ENCODE measurements around the gene SUCO. TPM values are rescaled to one million over a fixed set of nuclear protein-coding genes. Genes with fewer than 3 reads are reported as not detected.

The SUCO gene
- total and polyA plus RNA-seq, 9 donors = 25.4 to 47.4 (median 34.6) TPM

- H3K27me3 ChIP-seq (ENCODE audit: control insufficient read depth, insufficient read depth, low read length) = no peaks in the 10 kb centered on the region
- no peak for DNase-seq
- H3K9me3 ChIP-seq (replicated peaks; ENCODE audit: control insufficient read depth, low read depth, low read length) = no peaks in the 10 kb centered on the region
- H3K4me3 ChIP-seq (ENCODE audit: low read length) = no peak overlapping the region
- no peak overlapping the region for H3K27ac ChIP-seq (ENCODE audit: low read length)
- H3K4me1 ChIP-seq (ENCODE audit: control insufficient read depth, insufficient read depth, low read length) = peaks cover 4% of the 10 kb centered on the region
- no peaks in the 10 kb centered on the region for H3K36me3 ChIP-seq (ENCODE audit: control insufficient read depth, insufficient read depth, low read length)
- 76% methylated on average over 2 of the region's 3 CpGs for WGBS (ENCODE audit: insufficient coverage)
Measured at GRCh38 chr1:172536256-172536655, 3.3 kb downstream of the SUCO start.

DNA sequence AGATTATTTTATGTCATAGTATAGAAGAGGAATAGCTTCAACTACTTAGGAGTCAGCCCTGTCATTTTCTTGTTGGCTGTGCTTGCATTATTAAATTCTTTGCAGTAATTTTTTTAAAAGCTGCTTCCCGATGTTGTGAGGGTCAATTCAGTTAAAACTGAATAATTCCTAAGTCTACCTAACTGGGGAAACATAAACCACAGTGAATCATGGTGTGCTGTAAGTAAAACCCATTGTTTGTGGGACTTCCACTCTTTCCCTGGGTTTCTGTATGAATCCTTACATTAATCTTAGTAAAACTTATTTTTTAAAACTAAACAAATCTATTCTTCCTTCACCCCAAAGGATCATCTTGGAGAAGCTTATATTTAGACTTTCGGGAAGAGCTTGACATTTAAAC lies 4.4 kb downstream of the SUCO start:
- H3K4me1 ChIP-seq (ENCODE audit: control insufficient read depth, insufficient read depth, low read length) = peaks cover 2% of the 10 kb centered on the region
- WGBS (ENCODE audit: insufficient coverage) = no CpG with 5 or more reads among the region's 2 CpGs

DNA sequence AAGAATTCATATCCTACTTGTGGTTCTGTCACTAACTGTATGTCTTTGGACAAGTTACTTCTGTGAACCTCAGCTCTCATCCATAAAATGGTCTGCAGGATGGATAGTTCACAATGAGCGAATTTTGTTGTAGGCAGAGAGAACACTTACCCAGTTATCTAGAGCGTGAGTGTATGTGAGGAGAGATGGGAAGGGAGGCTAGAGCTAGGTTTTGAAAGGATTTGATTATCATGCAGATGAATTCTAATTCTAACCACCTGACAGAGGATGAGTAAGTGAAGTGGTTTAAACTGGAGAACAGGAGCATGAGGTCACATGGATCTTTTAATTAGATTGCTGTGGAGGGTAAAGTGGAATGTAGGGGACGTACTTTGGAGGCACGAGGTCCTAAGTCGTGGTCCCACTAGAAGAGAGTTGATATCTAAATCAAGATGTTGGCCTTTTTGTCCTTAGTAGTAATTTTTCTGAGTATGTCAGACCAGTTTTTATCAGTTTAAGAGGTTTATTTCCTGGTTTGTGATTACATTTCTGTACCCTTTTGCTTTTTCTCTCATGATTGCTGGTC lies 5.0 kb downstream of the SUCO start:
- no peak for DNase-seq
- peaks cover 2% of the 10 kb centered on the region for H3K4me1 ChIP-seq (ENCODE audit: control insufficient read depth, insufficient read depth, low read length)
- H3K4me3 ChIP-seq (ENCODE audit: low read length) = no peak overlapping the region
- no peak overlapping the region for H3K27ac ChIP-seq (ENCODE audit: low read length)
- H3K9me3 ChIP-seq (replicated peaks; ENCODE audit: control insufficient read depth, low read depth, low read length) = no peaks in the 10 kb centered on the region
- H3K36me3 ChIP-seq (ENCODE audit: control insufficient read depth, insufficient read depth, low read length) = no peaks in the 10 kb centered on the region
- H3K27me3 ChIP-seq (ENCODE audit: control insufficient read depth, insufficient read depth, low read length) = no peaks in the 10 kb centered on the region
- WGBS (ENCODE audit: insufficient coverage) = 100% methylated on average over 2 of the region's 5 CpGs

More for the DNA sequence above, 4.4 kb downstream of the SUCO start:
- no peaks in the 10 kb centered on the region for H3K27me3 ChIP-seq (ENCODE audit: control insufficient read depth, insufficient read depth, low read length)
- no peaks in the 10 kb centered on the region for H3K36me3 ChIP-seq (ENCODE audit: control insufficient read depth, insufficient read depth, low read length)
- H3K27ac ChIP-seq (ENCODE audit: low read length) = no peak overlapping the region
- no peaks in the 10 kb centered on the region for H3K9me3 ChIP-seq (replicated peaks; ENCODE audit: control insufficient read depth, low read depth, low read length)
- DNase-seq = no peak
- no peak overlapping the region for H3K4me3 ChIP-seq (ENCODE audit: low read length)

DNA sequence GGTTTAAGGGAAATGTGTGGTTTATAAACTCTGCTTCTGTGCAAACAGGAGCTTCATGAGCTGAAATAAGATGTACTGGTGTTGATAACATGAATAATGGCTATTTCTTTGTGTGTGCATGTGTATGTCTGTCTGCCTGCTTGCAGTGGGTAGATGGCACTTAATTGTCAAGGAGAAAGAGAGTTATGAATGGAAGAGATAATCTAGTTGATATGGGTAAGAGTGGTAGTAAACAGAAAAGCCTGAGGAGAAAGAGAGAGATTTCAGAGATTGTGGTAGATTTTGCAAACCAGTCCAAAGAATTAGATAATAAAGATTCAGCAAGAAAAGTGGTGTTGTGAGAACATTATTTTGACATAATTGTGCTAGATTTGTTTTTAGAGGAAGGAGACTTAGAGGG lies 7.7 kb downstream of the SUCO start:
- Histone ChIP-seq H3K36me3 (ENCODE audit: control insufficient read depth, insufficient read depth, low read length) (no peaks in the 10 kb centered on the region), H3K27me3 (ENCODE audit: control insufficient read depth, insufficient read depth, low read length) (no peaks in the 10 kb centered on the region), H3K4me1 (ENCODE audit: control insufficient read depth, insufficient read depth, low read length) (no peaks in the 10 kb centered on the region), H3K27ac (ENCODE audit: low read length) (no peak overlapping the region), H3K9me3 (replicated peaks; ENCODE audit: control insufficient read depth, low read depth, low read length) (no peaks in the 10 kb centered on the region), H3K4me3 (ENCODE audit: low read length) (no peak overlapping the region)
- DNase-seq = no peak

DNA sequence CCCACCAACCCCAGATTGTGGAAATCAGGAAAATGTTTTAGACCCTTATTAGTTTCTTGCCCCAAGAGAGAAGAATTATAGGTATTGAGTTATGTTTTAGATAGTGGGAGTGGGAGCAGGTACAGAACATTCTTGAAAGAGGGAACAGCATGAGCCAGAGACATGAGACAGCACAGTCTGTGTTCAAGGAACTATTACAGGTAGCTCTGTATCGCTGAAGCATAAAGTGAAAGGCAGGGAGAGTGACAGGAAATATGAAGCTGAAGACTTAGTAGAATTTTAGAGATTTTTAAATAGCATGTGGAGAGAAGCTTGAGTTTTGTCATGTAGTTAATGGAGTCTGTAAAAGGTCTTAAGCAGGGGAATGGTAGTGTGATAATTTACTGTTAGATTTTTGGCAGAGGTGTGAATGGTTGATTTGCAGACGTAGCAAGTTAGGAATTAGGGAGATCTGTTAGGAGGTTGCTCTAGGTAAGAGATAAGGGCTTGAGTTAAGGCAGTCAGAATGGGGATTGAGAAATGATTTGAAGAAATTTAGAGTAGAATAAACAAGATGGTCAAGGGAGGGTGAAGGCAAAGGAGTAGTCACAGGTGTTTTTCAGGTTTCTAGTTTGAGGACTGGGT lies 11.6 kb downstream of the SUCO start:
- Histone ChIP-seq H3K4me1 (ENCODE audit: control insufficient read depth, insufficient read depth, low read length) (no peaks in the 10 kb centered on the region), H3K9me3 (replicated peaks; ENCODE audit: control insufficient read depth, low read depth, low read length) (no peaks in the 10 kb centered on the region), H3K27ac (ENCODE audit: low read length) (no peak overlapping the region), H3K36me3 (ENCODE audit: control insufficient read depth, insufficient read depth, low read length) (no peaks in the 10 kb centered on the region), H3K4me3 (ENCODE audit: low read length) (no peak overlapping the region), H3K27me3 (ENCODE audit: control insufficient read depth, insufficient read depth, low read length) (no peaks in the 10 kb centered on the region)
- WGBS (ENCODE audit: insufficient coverage) = 65% methylated on average over 2 of the region's 2 CpGs
- DNase-seq = no peak

DNA sequence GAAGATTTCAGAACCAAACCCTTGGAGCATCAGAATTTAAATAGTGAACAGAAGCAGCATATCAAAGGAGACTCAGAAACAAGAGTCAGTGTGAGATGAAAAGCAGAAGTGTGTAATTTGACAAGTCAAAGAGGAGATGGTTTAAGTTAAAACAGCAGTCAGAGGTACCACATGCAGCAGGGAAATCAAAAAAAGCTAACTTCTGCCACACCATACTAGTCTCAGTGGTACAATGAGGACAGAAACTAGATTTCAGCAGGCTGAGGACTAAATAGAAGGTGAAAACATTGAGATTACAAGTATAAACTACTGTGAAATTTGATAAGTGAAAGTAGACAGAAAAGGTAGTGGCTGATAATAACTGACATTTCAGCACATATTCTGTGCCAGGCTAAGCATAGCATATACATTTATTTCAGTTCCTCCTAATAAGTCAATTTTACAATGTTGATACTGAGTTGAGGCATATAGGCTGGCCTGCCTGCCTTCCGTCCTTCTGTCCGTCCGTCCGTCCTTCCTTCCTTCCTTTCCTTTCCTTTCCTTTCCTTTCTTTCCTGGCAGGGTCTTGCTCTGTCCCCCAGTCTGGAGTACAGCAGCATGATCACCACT lies 12.6 kb downstream of the SUCO start:
- H3K4me3 ChIP-seq (ENCODE audit: low read length) = no peak overlapping the region
- no peaks in the 10 kb centered on the region for H3K36me3 ChIP-seq (ENCODE audit: control insufficient read depth, insufficient read depth, low read length)
- no peaks in the 10 kb centered on the region for H3K4me1 ChIP-seq (ENCODE audit: control insufficient read depth, insufficient read depth, low read length)
- H3K27ac ChIP-seq (ENCODE audit: low read length) = no peak overlapping the region
- H3K27me3 ChIP-seq (ENCODE audit: control insufficient read depth, insufficient read depth, low read length) = no peaks in the 10 kb centered on the region
- 89% methylated on average over 4 of the region's 4 CpGs for WGBS (ENCODE audit: insufficient coverage)
- H3K9me3 ChIP-seq (replicated peaks; ENCODE audit: control insufficient read depth, low read depth, low read length) = no peaks in the 10 kb centered on the region
- no peak for DNase-seq

DNA sequence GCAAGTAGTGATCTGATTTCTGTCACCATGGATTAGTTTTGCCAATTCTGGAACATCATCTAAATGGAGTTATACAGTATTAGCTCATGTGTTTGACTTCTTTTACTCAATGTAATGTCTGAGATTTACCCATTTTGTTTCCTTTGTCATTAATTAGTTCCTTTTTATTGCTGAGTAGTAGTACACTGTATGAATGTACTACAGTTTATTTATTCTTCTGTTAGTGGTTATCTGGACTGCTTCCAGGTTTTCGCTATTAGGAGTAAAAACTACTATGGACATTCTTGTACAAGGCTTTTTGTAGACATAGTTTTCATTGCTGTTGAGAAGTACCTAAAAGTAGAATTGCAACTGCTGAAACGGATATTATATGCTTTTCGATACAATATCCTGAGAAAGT lies 14.1 kb downstream of the SUCO start:
- DNase-seq = peak; percentile 24
- Histone ChIP-seq H3K36me3 (ENCODE audit: control insufficient read depth, insufficient read depth, low read length) (no peaks in the 10 kb centered on the region), H3K9me3 (replicated peaks; ENCODE audit: control insufficient read depth, low read depth, low read length) (no peaks in the 10 kb centered on the region), H3K27ac (ENCODE audit: low read length) (no peak overlapping the region), H3K27me3 (ENCODE audit: control insufficient read depth, insufficient read depth, low read length) (no peaks in the 10 kb centered on the region), H3K4me1 (ENCODE audit: control insufficient read depth, insufficient read depth, low read length) (no peaks in the 10 kb centered on the region), H3K4me3 (ENCODE audit: low read length) (no peak overlapping the region)
- WGBS (ENCODE audit: insufficient coverage) = no CpG with 5 or more reads among the region's 3 CpGs

- Histone ChIP-seq H3K9me3 (replicated peaks; ENCODE audit: control insufficient read depth, low read depth, low read length) (no peaks in the 10 kb centered on the region), H3K4me3 (ENCODE audit: low read length) (no peak overlapping the region), H3K4me1 (ENCODE audit: control insufficient read depth, insufficient read depth, low read length) (no peaks in the 10 kb centered on the region), H3K27ac (ENCODE audit: low read length) (no peak overlapping the region), H3K27me3 (ENCODE audit: control insufficient read depth, insufficient read depth, low read length) (no peaks in the 10 kb centered on the region), H3K36me3 (ENCODE audit: control insufficient read depth, insufficient read depth, low read length) (no peaks in the 10 kb centered on the region)
- no CpG with 5 or more reads among the region's 2 CpGs for WGBS (ENCODE audit: insufficient coverage)
- DNase-seq = peak; percentile 25
Measured at GRCh38 chr1:172549621-172550280, 16.8 kb downstream of the SUCO start.

- Histone ChIP-seq H3K36me3 (ENCODE audit: control insufficient read depth, insufficient read depth, low read length) (no peaks in the 10 kb centered on the region), H3K4me1 (ENCODE audit: control insufficient read depth, insufficient read depth, low read length) (no peaks in the 10 kb centered on the region), H3K4me3 (ENCODE audit: low read length) (no peak overlapping the region), H3K27ac (ENCODE audit: low read length) (no peak overlapping the region), H3K9me3 (replicated peaks; ENCODE audit: control insufficient read depth, low read depth, low read length) (no peaks in the 10 kb centered on the region), H3K27me3 (ENCODE audit: control insufficient read depth, insufficient read depth, low read length) (no peaks in the 10 kb centered on the region)
- DNase-seq = no peak
- WGBS (ENCODE audit: insufficient coverage) = no CpG with 5 or more reads among the region's 6 CpGs
Measured at GRCh38 chr1:172551279-172551678, 18.3 kb downstream of the SUCO start.

DNA sequence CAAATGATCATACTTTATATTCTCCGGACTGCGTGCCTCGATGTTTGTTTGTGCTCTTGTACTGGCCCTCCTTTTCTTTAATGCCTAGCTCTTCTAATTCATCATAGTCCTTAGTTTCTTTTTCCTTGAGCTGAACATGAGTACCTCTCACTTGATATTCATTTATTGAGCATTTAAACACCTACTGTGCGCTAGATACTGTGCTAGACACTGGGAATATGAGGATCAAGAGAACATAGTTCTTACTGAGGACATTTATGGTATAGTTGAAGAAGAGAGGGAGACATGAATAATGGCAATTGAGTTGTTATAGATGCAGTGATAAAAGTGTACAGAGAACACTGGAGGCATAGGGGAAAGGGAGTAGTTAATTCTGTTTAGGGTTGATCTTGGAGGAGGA lies 22.0 kb downstream of the SUCO start:
- 92% methylated on average over 2 of the region's 4 CpGs for whole genome bisulfite sequencing (ENCODE audit: insufficient coverage)

More for the DNA sequence above, 22.0 kb downstream of the SUCO start:
- Histone ChIP-seq H3K9me3 (replicated peaks; ENCODE audit: control insufficient read depth, low read depth, low read length) (no peaks in the 10 kb centered on the region), H3K27me3 (ENCODE audit: control insufficient read depth, insufficient read depth, low read length) (no peaks in the 10 kb centered on the region), H3K4me1 (ENCODE audit: control insufficient read depth, insufficient read depth, low read length) (no peaks in the 10 kb centered on the region), H3K4me3 (ENCODE audit: low read length) (no peak overlapping the region), H3K36me3 (ENCODE audit: control insufficient read depth, insufficient read depth, low read length) (peaks cover 9% of the 10 kb centered on the region), H3K27ac (ENCODE audit: low read length) (no peak overlapping the region)
- DNase-seq = no peak

Measured in muscle of leg (tissue), 11 donors.